HUES48 (cell line): ENCODE data around the gene ASCC2.

ENCODE experiments used
- H3K27ac ChIP-seq: one replicate; pipeline ENCODE4 v1.7.0; 2013; ENCODE audit warnings: low read depth, low read length, inconsistent platforms
- H3K27me3 ChIP-seq: 2 replicates; pipeline ENCODE4 v1.6.1; 2013; ENCODE audit warnings: mild to moderate bottlenecking, low read length; ENCODE audit not compliant: control insufficient read depth, insufficient read depth
- H3K36me3 ChIP-seq: 2 replicates; pipeline ENCODE4 v1.6.1; 2013; ENCODE audit warnings: low read length; ENCODE audit not compliant: control insufficient read depth, insufficient read depth
- H3K4me1 ChIP-seq: 2 replicates; pipeline ENCODE4 v1.6.1; 2013; ENCODE audit warnings: mild to moderate bottlenecking, low read length; ENCODE audit not compliant: control insufficient read depth, insufficient read depth
- H3K4me3 ChIP-seq: 2 replicates; pipeline ENCODE4 v1.5.1; 2013; ENCODE audit warnings: mild to moderate bottlenecking, low read depth, low read length
- H3K9ac ChIP-seq: 2 replicates; pipeline ENCODE4 v1.6.1; 2013; ENCODE audit warnings: mild to moderate bottlenecking, low read depth, low read length, moderate library complexity
- H3K9me3 ChIP-seq: 2 replicates; pipeline ENCODE4 v1.6.1; 2013; ENCODE audit warnings: low read length; ENCODE audit not compliant: control insufficient read depth, insufficient read depth

The ASCC2 gene

GRCh38 chr22:29740216-29740615 lies 97.9 kb downstream of the ASCC2 start:
- Histone ChIP-seq H3K27me3 (no peaks in the 10 kb centered on the region), H3K4me1 (peaks cover 3% of the 10 kb centered on the region), H3K9me3 (no peaks in the 10 kb centered on the region), H3K27ac (no peak overlapping the region), H3K36me3 (no peaks in the 10 kb centered on the region), H3K4me3 (no peak overlapping the region), H3K9ac (no peak overlapping the region)

- Histone ChIP-seq H3K9ac (no peak overlapping the region), H3K9me3 (no peaks in the 10 kb centered on the region), H3K27ac (no peak overlapping the region), H3K4me1 (peaks cover 10% of the 10 kb centered on the region), H3K4me3 (no peak overlapping the region), H3K27me3 (no peaks in the 10 kb centered on the region), H3K36me3 (no peaks in the 10 kb centered on the region)
Measured at GRCh38 chr22:29739346-29739875, 98.7 kb downstream of the ASCC2 start.
